GM12874 (cell line): ENCODE data around the gene CCL17.
A peak's percentile ranks its signal among the peaks of the same experiment; 100 is the strongest.

Experiments
- TF ChIP-seq, protein P1 (sequence below): IDR thresholded peaks from 2 replicates; pipeline ENCODE4 v1.5.1; 2011; ENCODE audit warnings: low read depth, mild to moderate bottlenecking, control low read depth, low read length, moderate library complexity; ENCODE audit not compliant: insufficient read depth

The CCL17 gene

DNA sequence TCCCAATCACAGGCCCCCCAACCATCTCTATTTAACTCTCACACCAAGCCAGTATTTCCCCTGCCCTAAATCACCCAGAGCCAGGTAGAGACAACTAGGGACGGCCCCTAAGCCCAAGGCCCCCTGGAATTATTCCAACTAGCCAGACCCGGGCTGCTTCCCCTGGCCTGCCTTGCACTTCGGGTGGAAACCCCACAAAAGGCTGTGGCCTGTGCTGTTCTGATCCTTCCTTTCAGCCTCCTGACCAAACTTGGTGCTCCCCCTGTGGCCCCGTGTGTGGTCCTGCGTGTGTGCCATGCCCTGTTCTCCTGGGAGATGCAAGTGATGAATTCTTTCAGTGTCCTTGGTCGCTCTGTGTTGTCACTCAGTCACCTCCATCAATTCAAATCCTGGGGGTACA is 14.9 kb downstream of the CCL17 start:
- TF ChIP-seq, protein P1, sequence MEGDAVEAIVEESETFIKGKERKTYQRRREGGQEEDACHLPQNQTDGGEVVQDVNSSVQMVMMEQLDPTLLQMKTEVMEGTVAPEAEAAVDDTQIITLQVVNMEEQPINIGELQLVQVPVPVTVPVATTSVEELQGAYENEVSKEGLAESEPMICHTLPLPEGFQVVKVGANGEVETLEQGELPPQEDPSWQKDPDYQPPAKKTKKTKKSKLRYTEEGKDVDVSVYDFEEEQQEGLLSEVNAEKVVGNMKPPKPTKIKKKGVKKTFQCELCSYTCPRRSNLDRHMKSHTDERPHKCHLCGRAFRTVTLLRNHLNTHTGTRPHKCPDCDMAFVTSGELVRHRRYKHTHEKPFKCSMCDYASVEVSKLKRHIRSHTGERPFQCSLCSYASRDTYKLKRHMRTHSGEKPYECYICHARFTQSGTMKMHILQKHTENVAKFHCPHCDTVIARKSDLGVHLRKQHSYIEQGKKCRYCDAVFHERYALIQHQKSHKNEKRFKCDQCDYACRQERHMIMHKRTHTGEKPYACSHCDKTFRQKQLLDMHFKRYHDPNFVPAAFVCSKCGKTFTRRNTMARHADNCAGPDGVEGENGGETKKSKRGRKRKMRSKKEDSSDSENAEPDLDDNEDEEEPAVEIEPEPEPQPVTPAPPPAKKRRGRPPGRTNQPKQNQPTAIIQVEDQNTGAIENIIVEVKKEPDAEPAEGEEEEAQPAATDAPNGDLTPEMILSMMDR, result 0 out of 2 replicates have a peak, but pooled peaks have one; percentile 12

DNA sequence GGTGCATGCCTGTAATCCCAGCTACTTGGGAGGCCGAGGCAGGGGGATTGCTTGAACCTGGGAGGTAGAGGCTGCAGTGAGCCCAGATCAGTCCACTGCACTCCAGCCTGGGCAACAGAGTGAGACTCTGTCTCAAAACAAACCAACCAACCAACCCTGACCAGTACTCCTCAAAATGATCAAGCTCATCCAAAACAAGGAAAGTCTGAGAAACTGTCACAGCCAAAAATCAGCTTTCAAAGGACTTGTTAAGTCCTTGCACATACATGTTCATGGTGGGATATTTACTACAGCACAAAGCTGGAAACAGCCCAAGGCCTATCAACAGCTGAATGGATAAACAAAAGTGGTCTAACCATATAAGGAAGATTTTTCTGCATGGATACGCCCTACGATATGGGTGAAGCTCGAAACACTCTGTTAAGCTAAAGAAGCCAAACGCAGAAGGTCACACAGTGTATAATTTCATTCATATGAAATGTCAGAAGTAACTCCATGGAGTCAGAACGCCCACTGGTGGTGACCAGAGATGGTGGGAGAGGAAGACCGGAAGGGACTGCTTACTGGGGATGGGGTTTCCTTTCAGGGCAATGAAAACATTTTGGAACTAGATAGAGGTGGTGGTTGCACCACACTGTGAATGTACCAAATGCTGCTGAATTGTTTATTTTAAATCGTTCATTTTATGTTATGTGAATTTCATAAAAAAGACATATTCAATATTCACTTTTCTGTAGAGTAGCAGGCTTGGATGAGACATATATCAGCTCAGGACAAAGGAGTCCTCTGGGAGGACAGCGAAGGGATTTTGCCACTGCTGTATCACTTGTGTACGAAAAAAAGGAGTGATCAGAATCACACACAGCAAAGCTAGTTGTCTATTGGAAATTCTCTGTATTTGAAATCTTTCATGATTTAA is 17.7 kb downstream of the CCL17 start:
- TF ChIP-seq, protein P1, result peak; percentile 57

- TF ChIP-seq, protein P1, result no peak
These were observed 18.6 kb downstream of the CCL17 start for GRCh38 chr16:57423152-57423551.

GRCh38 chr16:57424583-57424982 is 20.0 kb downstream of the CCL17 start:
- TF ChIP-seq, protein P1, result no peak

GRCh38 chr16:57426356-57426755 is 21.8 kb downstream of the CCL17 start:
- TF ChIP-seq, protein P1, result no peak

DNA sequence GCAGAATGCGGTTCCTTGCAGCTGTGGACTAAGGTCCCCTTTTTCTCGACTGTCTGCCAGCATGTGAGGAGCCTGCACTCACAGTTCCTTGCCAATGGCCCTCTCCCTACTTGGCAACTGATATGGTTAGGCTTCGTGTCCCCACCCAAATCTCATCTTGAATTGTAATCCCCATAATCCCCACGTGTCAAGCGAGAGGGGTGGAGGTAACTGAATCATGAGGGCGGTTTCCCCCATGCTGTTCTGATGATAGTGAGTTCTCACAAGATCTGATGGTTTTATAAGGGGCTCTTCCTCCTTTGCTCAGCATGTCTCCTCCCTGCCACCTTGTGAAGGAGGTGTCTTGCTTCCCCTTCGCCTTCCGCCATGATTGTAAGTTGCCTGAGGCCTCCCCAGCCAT is 22.7 kb downstream of the CCL17 start:
- TF ChIP-seq, protein P1, result no peak

- TF ChIP-seq, protein P1, result no peak
These were observed 23.3 kb downstream of the CCL17 start for GRCh38 chr16:57427824-57428223.
